HG03558 (cell line): ENCODE results near the gene RNGTT.
"Not testable (repeated sequence)": the region's sequence is repeated elsewhere in the genome, so short reads cannot be mapped to it uniquely, and the experiment has no call there.

Experiments
- ATAC-seq: cut with Tn5 transposase; IDR thresholded peaks from one replicate; pipeline ENCODE4 v1.9.1; 2021; ENCODE audit warnings: moderate number of reproducible peaks; ENCODE audit not compliant: unreplicated experiment; ENCODE audit errors: extremely low read depth

Gene RNGTT

DNA sequence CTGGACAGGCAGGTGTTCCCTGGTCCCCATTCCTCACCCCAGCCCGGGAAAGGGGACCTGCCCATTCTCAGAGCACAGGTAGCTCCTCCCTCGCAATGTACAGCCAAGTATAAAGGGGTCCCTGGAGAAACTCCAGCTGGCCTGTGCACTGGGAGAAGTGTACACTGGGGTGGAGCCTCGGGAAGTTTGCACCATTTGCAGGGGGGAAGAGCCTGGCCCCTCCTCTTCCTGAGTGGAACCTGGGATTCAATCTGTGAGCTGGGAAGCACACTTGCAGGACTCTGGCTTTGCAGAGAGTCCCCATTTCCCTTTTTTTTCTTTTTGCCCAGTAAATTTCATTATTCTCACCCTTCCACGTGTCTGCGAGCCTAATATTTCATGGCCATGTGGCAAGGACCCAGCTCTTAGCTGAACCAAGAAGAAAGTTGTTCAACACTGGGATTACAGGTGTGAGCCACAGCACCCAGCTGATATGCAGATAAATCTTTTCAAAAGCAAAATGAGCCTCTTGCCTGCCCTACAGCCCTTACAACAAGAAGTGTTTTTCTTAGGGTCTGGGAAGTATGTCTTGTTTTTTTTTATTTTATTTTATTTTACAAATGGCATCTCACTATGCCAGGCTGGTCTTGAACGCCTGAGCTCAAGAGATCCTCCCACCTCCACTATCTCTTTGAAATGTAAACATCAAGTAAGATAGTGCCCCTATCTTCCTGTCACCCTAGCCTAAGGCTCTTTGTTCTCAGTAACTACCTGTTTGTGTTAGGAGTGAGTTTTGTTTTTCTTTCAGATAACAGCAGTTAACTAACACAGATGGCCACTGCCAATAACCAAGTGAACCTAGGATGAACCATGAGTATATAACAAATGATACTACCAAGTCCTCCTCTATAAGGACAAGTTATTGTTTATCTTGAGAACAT is 9.3 kb upstream of the RNGTT start:
- no peak for ATAC-seq

GRCh38 chr6:88970301-88970700 is 6.9 kb upstream of the RNGTT start:
- ATAC-seq, result no peak

GRCh38 chr6:88969255-88969654 is 5.8 kb upstream of the RNGTT start:
- not testable (repeated sequence) for ATAC-seq

DNA sequence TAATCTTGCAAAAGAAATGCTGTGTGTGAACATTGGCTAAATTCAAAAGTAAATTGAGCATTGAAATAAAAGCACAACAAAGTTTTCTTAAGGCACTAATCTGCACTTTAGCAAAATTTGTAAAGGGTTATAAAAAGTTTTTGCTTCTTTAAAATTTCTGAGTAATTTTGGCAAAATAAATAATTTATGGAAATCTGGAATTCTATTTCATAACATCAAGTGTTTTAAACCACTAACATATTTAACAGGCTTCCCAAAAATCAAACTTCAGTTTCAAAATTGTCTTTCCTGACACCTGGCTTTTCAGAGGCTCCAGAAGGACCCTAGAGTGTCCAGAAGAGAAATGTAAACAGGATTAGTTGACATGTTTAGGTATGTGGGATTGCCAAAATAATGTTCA is 4.5 kb upstream of the RNGTT start:
- ATAC-seq, result no peak

- ATAC-seq, result no peak
These were observed 2.3 kb upstream of the RNGTT start for GRCh38 chr6:88965691-88966090.

DNA sequence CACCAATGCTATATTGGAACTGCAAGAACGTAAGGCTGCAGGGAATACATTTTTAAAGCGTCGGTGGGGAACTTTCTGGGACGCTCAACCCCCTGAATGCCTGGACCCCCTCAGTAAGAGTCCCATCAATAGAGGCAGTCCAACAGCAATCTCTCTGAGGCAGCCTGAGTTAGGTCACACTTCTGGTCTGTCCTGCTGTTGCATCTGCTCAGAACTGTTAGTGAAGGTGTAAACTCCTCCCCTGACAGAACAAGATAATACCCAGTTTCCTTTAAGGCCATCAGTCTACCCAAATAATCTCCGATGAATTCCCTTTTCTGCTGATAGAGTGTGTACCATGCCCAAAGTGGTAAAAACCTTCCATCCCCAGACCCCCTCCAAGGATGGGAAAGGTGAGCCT is 1.1 kb upstream of the RNGTT start:
- no peak for ATAC-seq

DNA sequence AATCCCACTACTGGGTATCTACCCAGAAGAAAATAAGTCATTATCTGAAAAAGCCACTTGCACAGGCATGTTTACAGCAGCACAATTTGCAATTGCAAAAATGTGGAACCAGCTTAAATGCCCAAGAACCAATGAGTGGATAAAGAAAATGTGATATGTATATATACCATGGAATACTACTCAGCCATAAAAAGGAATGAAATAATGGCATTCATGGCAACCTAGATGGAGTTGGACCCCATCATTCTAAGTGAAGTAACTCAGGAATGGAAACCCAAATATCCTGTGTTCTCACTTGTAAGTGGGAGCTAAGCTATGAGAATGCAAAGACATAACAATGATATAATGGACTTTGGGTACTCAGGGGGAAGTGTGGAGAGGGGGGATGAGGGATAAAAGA is 4.6 kb downstream of the RNGTT start:
- ATAC-seq, result no peak

DNA sequence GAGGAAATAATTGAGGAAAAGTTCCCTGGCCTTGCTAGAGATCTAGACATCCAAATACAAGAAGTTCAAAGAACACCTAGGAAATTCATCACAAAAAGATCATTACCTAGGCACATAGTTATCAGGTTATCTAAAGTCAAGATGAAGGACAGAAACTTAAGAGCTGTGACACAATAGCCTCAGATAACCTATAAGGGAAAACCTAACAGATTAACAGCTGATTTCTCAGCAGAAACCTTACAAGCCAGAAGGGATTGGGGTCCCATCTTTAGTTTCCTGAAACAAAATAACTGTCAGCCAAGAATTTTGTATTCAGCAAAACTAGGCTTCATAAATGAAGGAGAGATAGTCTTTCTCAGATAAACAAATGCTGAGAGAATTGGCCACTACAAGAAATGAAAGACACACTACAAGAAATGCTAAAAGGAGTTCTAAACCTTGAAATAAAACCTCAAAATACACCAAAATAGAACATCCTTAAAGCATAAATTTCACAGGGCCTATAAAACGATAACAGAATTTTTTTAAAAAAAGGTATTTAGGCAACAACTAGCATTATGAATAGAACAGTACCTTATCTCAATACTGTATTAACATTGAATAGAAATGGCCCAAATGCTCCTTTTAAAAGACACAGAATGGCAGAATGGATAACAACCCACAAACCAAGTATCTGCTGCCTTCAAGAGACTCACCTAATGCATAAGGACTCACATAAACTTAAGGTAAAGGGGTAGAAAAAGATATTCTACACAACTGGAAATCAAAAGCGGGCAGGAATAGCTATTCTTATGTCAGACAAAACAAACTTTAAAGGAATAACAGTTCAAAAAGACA is 9.7 kb downstream of the RNGTT start:
- no peak for ATAC-seq

- ATAC-seq, result no peak
These were observed 11.2 kb downstream of the RNGTT start for GRCh38 chr6:88952065-88952704.

GRCh38 chr6:88945415-88946008 is 17.9 kb downstream of the RNGTT start:
- ATAC-seq, result no peak

DNA sequence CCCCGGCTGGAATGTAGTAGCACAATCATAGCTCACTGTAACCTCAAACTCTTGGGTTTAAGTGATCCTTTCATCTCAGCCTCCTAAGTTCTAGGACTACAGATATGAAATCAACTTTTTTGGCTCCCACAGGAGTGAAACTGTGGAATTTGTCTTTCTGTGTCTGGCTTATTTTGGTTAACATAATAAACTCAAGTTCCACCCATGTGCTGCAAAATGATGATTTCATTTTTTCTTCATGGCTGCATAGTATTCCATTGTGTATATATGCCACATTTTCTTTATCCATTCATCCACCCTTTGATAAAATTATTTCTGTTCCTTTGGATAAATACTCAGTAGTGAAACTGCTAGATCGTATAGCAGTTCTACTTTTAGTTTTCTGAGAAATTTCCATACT is 29.9 kb downstream of the RNGTT start:
- ATAC-seq, result no peak

DNA sequence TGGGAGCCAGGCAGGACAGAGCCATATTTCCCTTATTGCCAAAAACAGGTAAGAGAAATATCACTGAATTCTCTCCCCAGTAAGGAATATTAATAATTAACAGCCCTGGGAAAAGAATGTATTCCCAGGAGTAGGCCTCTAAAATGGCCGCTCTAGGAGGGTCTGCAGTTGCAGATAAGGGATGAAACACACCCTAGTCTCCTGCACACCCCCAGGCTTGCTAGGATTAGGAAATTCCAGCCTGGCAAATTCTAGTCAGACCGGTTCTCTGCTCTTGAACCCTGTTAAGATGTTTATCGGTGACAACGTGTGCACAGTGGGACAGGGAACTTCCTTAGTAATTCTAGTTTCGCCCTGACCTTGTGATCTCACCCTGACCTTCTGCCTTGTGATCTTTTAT is 31.4 kb downstream of the RNGTT start:
- not testable (repeated sequence) for ATAC-seq

- ATAC-seq, result no peak
These were observed 40.5 kb downstream of the RNGTT start for GRCh38 chr6:88922775-88923548.

GRCh38 chr6:88921734-88922133 is 41.7 kb downstream of the RNGTT start:
- no peak for ATAC-seq

GRCh38 chr6:88920774-88921733 is 42.4 kb downstream of the RNGTT start:
- no peak for ATAC-seq

DNA sequence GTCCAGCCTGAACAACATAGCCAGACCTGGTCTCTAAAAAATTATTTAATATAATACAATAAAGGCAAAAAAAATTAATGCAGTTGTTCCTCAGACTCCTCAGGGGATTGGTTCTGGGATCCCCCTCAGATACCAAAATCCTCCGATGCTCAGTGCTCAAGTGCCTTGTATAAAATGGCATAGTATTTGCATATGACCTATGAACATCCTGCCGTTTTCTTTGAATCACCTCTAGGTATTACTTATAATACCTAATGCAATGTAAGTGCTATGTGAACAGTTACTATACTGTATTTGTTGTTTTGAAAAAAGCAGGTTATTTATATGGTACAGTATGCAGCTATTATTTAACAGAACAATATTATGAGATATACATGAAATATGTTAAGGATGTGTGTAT is 43.3 kb downstream of the RNGTT start:
- ATAC-seq, result no peak

- ATAC-seq, result no peak
These were observed 44.4 kb downstream of the RNGTT start for GRCh38 chr6:88919032-88919431.

- no peak for ATAC-seq
These were observed 46.7 kb downstream of the RNGTT start for GRCh38 chr6:88916615-88917208.
